ENCODE results near the gene PTTG1IP. TPM values are rescaled to one million over a fixed set of nuclear protein-coding genes. Genes with fewer than 3 reads are reported as not detected.

The PTTG1IP gene
- total RNA-seq, 1 donor from 2014 or later: 240 TPM

- Histone ChIP-seq H3K79me2 (ENCODE audit: insufficient read depth, low read length) (no peaks in the 10 kb centered on the region), H3K36me3 (ENCODE audit: insufficient read depth, low read length) (no peaks in the 10 kb centered on the region), H3K4me1 (ENCODE audit: insufficient read depth, low read length) (no peaks in the 10 kb centered on the region), H3K4me3 (ENCODE audit: insufficient read depth, low read depth, low read length) (no peak overlapping the region), H3K4me2 (ENCODE audit: low read length) (no peak overlapping the region), H3K9me3 (ENCODE audit: insufficient read depth, low read depth, low read length) (no peaks in the 10 kb centered on the region), H2AFZ (ENCODE audit: low read depth, low read length) (no peak overlapping the region), H3K9ac (ENCODE audit: low read length) (no peak overlapping the region), H3K27ac (ENCODE audit: low read depth, low read length) (no peak overlapping the region), H3K27me3 (ENCODE audit: insufficient read depth, low read length) (peaks cover 16% of the 10 kb centered on the region), H4K20me1 (ENCODE audit: insufficient read depth, low read length) (no peaks in the 10 kb centered on the region)
- Mint-ChIP-seq H3K27me3 (ENCODE audit: low read depth, unreplicated experiment) (peaks cover 63% of the 10 kb centered on the region), H3K36me3 (ENCODE audit: low read depth, unreplicated experiment) (no peaks in the 10 kb centered on the region), H3K9me3 (ENCODE audit: unreplicated experiment) (peaks cover 5% of the 10 kb centered on the region), H3K27ac (ENCODE audit: unreplicated experiment) (no peak overlapping the region), H3K4me1 (ENCODE audit: low read depth, unreplicated experiment) (no peaks in the 10 kb centered on the region), H3K4me3 (ENCODE audit: unreplicated experiment) (no peak overlapping the region)
- no peak for TF ChIP-seq EZH2 (IDR thresholded peaks at IDR 0.05; ENCODE audit: insufficient read depth, low read length)
- TF ChIP-seq, protein P1, sequence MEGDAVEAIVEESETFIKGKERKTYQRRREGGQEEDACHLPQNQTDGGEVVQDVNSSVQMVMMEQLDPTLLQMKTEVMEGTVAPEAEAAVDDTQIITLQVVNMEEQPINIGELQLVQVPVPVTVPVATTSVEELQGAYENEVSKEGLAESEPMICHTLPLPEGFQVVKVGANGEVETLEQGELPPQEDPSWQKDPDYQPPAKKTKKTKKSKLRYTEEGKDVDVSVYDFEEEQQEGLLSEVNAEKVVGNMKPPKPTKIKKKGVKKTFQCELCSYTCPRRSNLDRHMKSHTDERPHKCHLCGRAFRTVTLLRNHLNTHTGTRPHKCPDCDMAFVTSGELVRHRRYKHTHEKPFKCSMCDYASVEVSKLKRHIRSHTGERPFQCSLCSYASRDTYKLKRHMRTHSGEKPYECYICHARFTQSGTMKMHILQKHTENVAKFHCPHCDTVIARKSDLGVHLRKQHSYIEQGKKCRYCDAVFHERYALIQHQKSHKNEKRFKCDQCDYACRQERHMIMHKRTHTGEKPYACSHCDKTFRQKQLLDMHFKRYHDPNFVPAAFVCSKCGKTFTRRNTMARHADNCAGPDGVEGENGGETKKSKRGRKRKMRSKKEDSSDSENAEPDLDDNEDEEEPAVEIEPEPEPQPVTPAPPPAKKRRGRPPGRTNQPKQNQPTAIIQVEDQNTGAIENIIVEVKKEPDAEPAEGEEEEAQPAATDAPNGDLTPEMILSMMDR (IDR thresholded peaks at IDR 0.05; ENCODE audit: insufficient read depth, low read depth, low read length): no peak
- no peak for DNase-seq (ENCODE audit: low read depth)
- FAIRE-seq: no peak
These were observed 28.0 kb upstream of the PTTG1IP start for GRCh38 chr21:44901391-44902074.

- TF ChIP-seq EZH2 (IDR thresholded peaks at IDR 0.05; ENCODE audit: insufficient read depth, low read length): no peak
- FAIRE-seq (no peak), DNase-seq (ENCODE audit: low read depth) (no peak)
- H3K4me3 Mint-ChIP-seq (ENCODE audit: unreplicated experiment): no peak overlapping the region
- no peaks in the 10 kb centered on the region for H3K4me1 Mint-ChIP-seq (ENCODE audit: low read depth, unreplicated experiment)
- H2AFZ ChIP-seq (ENCODE audit: low read depth, low read length): no peak overlapping the region
- H3K36me3 Mint-ChIP-seq (ENCODE audit: low read depth, unreplicated experiment): no peaks in the 10 kb centered on the region
- H3K36me3 ChIP-seq (ENCODE audit: insufficient read depth, low read length): no peaks in the 10 kb centered on the region
- H3K27me3 Mint-ChIP-seq (ENCODE audit: low read depth, unreplicated experiment): peaks cover 61% of the 10 kb centered on the region
- no peaks in the 10 kb centered on the region for H4K20me1 ChIP-seq (ENCODE audit: insufficient read depth, low read length)
- no peak overlapping the region for H3K27ac ChIP-seq (ENCODE audit: low read depth, low read length)
- H3K27me3 ChIP-seq (ENCODE audit: insufficient read depth, low read length): peaks cover 14% of the 10 kb centered on the region
- no peak overlapping the region for H3K27ac Mint-ChIP-seq (ENCODE audit: unreplicated experiment)
- no peak overlapping the region for H3K9ac ChIP-seq (ENCODE audit: low read length)
- no peak overlapping the region for H3K4me3 ChIP-seq (ENCODE audit: insufficient read depth, low read depth, low read length)
- H3K79me2 ChIP-seq (ENCODE audit: insufficient read depth, low read length): no peaks in the 10 kb centered on the region
- no peak overlapping the region for H3K4me2 ChIP-seq (ENCODE audit: low read length)
- no peaks in the 10 kb centered on the region for H3K4me1 ChIP-seq (ENCODE audit: insufficient read depth, low read length)
- no peaks in the 10 kb centered on the region for H3K9me3 ChIP-seq (ENCODE audit: insufficient read depth, low read depth, low read length)
- peaks cover 7% of the 10 kb centered on the region for H3K9me3 Mint-ChIP-seq (ENCODE audit: unreplicated experiment)
These were observed 27.2 kb upstream of the PTTG1IP start for GRCh38 chr21:44900559-44901251.

- Mint-ChIP-seq H3K36me3 (ENCODE audit: low read depth, unreplicated experiment) (no peaks in the 10 kb centered on the region), H3K4me1 (ENCODE audit: low read depth, unreplicated experiment) (no peaks in the 10 kb centered on the region), H3K4me3 (ENCODE audit: unreplicated experiment) (no peak overlapping the region), H3K9me3 (ENCODE audit: unreplicated experiment) (peaks cover 7% of the 10 kb centered on the region), H3K27me3 (ENCODE audit: low read depth, unreplicated experiment) (peaks cover 59% of the 10 kb centered on the region), H3K27ac (ENCODE audit: unreplicated experiment) (no peak overlapping the region)
- TF ChIP-seq, protein P1 (IDR thresholded peaks at IDR 0.05; ENCODE audit: insufficient read depth, low read depth, low read length): no peak
- no peak for TF ChIP-seq EZH2 (IDR thresholded peaks at IDR 0.05; ENCODE audit: insufficient read depth, low read length)
- Histone ChIP-seq H3K4me3 (ENCODE audit: insufficient read depth, low read depth, low read length) (no peak overlapping the region), H3K9me3 (ENCODE audit: insufficient read depth, low read depth, low read length) (no peaks in the 10 kb centered on the region), H3K36me3 (ENCODE audit: insufficient read depth, low read length) (no peaks in the 10 kb centered on the region), H3K27ac (ENCODE audit: low read depth, low read length) (no peak overlapping the region), H3K4me2 (ENCODE audit: low read length) (no peak overlapping the region), H3K79me2 (ENCODE audit: insufficient read depth, low read length) (no peaks in the 10 kb centered on the region), H4K20me1 (ENCODE audit: insufficient read depth, low read length) (no peaks in the 10 kb centered on the region), H2AFZ (ENCODE audit: low read depth, low read length) (no peak overlapping the region), H3K4me1 (ENCODE audit: insufficient read depth, low read length) (no peaks in the 10 kb centered on the region), H3K9ac (ENCODE audit: low read length) (no peak overlapping the region), H3K27me3 (ENCODE audit: insufficient read depth, low read length) (peaks cover 15% of the 10 kb centered on the region)
- FAIRE-seq (no peak), DNase-seq (ENCODE audit: low read depth) (no peak)
These were observed 26.5 kb upstream of the PTTG1IP start for GRCh38 chr21:44899768-44900558.

Measured in astrocyte (in vitro differentiated cells and primary cell).